ENCODE measurements around the gene OTOP1. TPM values are rescaled to one million over a fixed set of nuclear protein-coding genes. Genes with fewer than 3 reads are reported as not detected.
"Not testable (repeated sequence)": the region's sequence is repeated elsewhere in the genome, so short reads cannot be mapped to it uniquely, and the experiment has no call there.

The OTOP1 gene
- total RNA-seq: under 0.01 TPM

GRCh38 chr4:4226606-4227438 is at the start of gene OTOP1:
Gene OTOP1 (minus strand): TSS chr4:4226929. CDS start chr4:4226864, 65 bp downstream.
- DNase-seq (ENCODE audit: low read depth in 2 of 3, low spot score in 2 of 3): no peak

- DNase-seq (ENCODE audit: low read depth in 2 of 3, low spot score in 2 of 3): no peak
Measured at GRCh38 chr4:4274226-4274625, 47.5 kb upstream of the OTOP1 start.

- no peak for DNase-seq (ENCODE audit: low read depth in 2 of 3, low spot score in 2 of 3)
Measured at GRCh38 chr4:4271912-4272311, 45.2 kb upstream of the OTOP1 start.

- no peak for DNase-seq (ENCODE audit: low read depth in 2 of 3, low spot score in 2 of 3)
Measured at GRCh38 chr4:4270529-4270928, 43.8 kb upstream of the OTOP1 start.

- no peak for DNase-seq (ENCODE audit: low read depth in 2 of 3, low spot score in 2 of 3)
Measured at GRCh38 chr4:4269856-4270255, 43.1 kb upstream of the OTOP1 start.

GRCh38 chr4:4269331-4269731 is 42.6 kb upstream of the OTOP1 start:
- DNase-seq (ENCODE audit: low read depth in 2 of 3, low spot score in 2 of 3): no peak

GRCh38 chr4:4268776-4269175 is 42.0 kb upstream of the OTOP1 start:
- no peak for DNase-seq (ENCODE audit: low read depth in 2 of 3, low spot score in 2 of 3)

GRCh38 chr4:4267981-4268380 is 41.3 kb upstream of the OTOP1 start:
- DNase-seq (ENCODE audit: low read depth in 2 of 3, low spot score in 2 of 3): no peak

GRCh38 chr4:4260185-4260751 is 33.5 kb upstream of the OTOP1 start:
- peak in 2 of 3 donors; percentile 63 to 76 for DNase-seq (ENCODE audit: low read depth in 2 of 3, low spot score in 2 of 3)

- no peak for DNase-seq (ENCODE audit: low read depth in 2 of 3, low spot score in 2 of 3)
Measured at GRCh38 chr4:4259484-4260100, 32.9 kb upstream of the OTOP1 start.

GRCh38 chr4:4257705-4258104 is 31.0 kb upstream of the OTOP1 start:
- DNase-seq (ENCODE audit: low read depth in 2 of 3, low spot score in 2 of 3): not testable (repeated sequence)

- DNase-seq (ENCODE audit: low read depth in 2 of 3, low spot score in 2 of 3): no peak
Measured at GRCh38 chr4:4256799-4257198, 30.1 kb upstream of the OTOP1 start.

GRCh38 chr4:4254666-4255065 is 27.9 kb upstream of the OTOP1 start:
- DNase-seq (ENCODE audit: low read depth in 2 of 3, low spot score in 2 of 3): no peak

- DNase-seq (ENCODE audit: low read depth in 2 of 3, low spot score in 2 of 3): no peak
Measured at GRCh38 chr4:4254199-4254598, 27.5 kb upstream of the OTOP1 start.

- no peak for DNase-seq (ENCODE audit: low read depth in 2 of 3, low spot score in 2 of 3)
Measured at GRCh38 chr4:4249866-4250265, 23.1 kb upstream of the OTOP1 start.

- not testable (repeated sequence) for DNase-seq (ENCODE audit: low read depth in 2 of 3, low spot score in 2 of 3)
Measured at GRCh38 chr4:4249342-4249741, 22.6 kb upstream of the OTOP1 start.

- DNase-seq (ENCODE audit: low read depth in 2 of 3, low spot score in 2 of 3): no peak
Measured at GRCh38 chr4:4248885-4249203, 22.1 kb upstream of the OTOP1 start.

- DNase-seq (ENCODE audit: low read depth in 2 of 3, low spot score in 2 of 3): peak; percentile 86 to 95 (median 93)
Measured at GRCh38 chr4:4248029-4248884, 21.5 kb upstream of the OTOP1 start, which contains the start of gene TMEM128. Gene TMEM128 (minus strand): TSS chr4:4248223. CDS start chr4:4248202, 21 bp downstream.

- DNase-seq (ENCODE audit: low read depth in 2 of 3, low spot score in 2 of 3): no peak
Measured at GRCh38 chr4:4247696-4248028, 20.9 kb upstream of the OTOP1 start.

- DNase-seq (ENCODE audit: low read depth in 2 of 3, low spot score in 2 of 3): no peak
Measured at GRCh38 chr4:4245172-4245571, 18.4 kb upstream of the OTOP1 start.

- not testable (repeated sequence) for DNase-seq (ENCODE audit: low read depth in 2 of 3, low spot score in 2 of 3)
Measured at GRCh38 chr4:4239551-4239950, 12.8 kb upstream of the OTOP1 start.
